H7 (cell line): ENCODE results near the gene PRKRA. TPM values are rescaled to one million over a fixed set of nuclear protein-coding genes. Genes with fewer than 3 reads are reported as not detected.
"Not testable (repeated sequence)": the region's sequence is repeated elsewhere in the genome, so short reads cannot be mapped to it uniquely, and the experiment has no call there.

Experiments used
- DNase-seq: peaks from one replicate; pipeline ENCODE4 v3.0.0; 2012
- H3K27me3 ChIP-seq: 2 replicates; pipeline ENCODE4 v1.6.0; 2011; ENCODE audit warnings: mild to moderate bottlenecking, low read length; ENCODE audit not compliant: control insufficient read depth, insufficient read depth
- H3K36me3 ChIP-seq: replicated peaks from 2 replicates; pipeline ENCODE4 v1.5.1; 2011; ENCODE audit warnings: low read length; ENCODE audit not compliant: control insufficient read depth, insufficient read depth
- H3K4me3 ChIP-seq: 2 replicates; pipeline ENCODE4 v1.5.1; 2011; ENCODE audit warnings: low read depth, mild to moderate bottlenecking, control low read depth, low read length, moderate library complexity; ENCODE audit not compliant: insufficient read depth
- total RNA-seq: library from RNA; depleted of rRNA; stranded (reverse); fragments of >200 nt; shearing (Covaris generic); gene quantifications from 2 replicates; pipeline ENCODE4 v1.2.3, GENCODE V29; 2014

The PRKRA gene
- total RNA-seq, 1 experiment from 2014 or later = 67.2 TPM

DNA sequence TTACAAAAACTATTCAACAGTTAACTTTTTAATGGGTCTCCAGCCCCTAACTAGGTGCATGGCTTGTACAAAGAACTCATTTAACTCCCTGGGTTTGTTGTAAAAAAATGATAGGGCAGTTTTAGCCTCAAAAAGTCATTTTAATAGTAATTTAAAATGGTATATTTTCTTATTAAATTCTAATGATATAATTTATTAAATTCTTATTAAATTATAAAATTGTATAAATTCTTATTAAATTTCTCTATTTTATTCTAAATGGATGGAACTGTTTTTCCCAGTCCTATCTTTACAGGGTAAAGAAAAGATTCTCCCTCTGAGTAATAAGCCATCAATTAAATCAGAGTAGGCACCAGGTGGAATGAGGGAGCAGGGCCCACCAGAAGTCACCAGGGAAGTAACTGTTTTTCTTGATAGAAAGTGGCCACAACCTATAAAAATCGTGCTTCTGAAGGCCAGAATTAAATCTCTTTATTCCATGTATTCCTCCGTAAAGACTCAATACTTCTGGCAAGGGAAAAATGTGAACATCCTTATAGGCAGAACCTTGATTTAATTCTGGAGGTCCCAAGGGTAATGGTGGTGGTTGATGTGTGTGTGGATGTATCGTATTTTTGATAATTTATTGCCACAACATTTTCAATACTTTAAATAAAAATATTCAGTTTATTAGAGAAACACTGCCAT lies 26.6 kb upstream of the PRKRA start:
- H3K4me3 ChIP-seq = peak overlapping the region; percentile 77
- H3K27me3 ChIP-seq = no peaks in the 10 kb centered on the region
- no peaks in the 10 kb centered on the region for H3K36me3 ChIP-seq
- DNase-seq = no peak

DNA sequence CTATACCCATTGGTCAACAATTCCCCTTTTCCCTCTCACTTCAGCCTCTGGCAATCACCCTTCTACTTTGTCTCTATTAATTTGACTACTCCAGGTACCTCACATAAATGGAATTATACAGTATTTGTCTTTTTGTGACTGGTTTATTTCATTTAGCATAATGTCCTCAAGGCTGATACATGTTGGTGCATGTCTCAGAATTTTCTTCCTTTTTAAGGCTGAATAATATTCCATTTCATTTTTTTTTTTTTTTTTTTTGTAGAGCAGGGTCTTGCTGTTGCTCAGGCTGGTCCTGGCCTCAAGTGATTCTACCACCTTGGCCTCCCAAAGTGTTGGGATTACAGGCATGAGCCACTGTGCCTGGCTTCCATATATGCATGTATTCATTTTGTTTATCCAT lies 25.5 kb upstream of the PRKRA start:
- H3K27me3 ChIP-seq = no peaks in the 10 kb centered on the region
- DNase-seq = no peak
- H3K4me3 ChIP-seq = no peak overlapping the region
- no peaks in the 10 kb centered on the region for H3K36me3 ChIP-seq

DNA sequence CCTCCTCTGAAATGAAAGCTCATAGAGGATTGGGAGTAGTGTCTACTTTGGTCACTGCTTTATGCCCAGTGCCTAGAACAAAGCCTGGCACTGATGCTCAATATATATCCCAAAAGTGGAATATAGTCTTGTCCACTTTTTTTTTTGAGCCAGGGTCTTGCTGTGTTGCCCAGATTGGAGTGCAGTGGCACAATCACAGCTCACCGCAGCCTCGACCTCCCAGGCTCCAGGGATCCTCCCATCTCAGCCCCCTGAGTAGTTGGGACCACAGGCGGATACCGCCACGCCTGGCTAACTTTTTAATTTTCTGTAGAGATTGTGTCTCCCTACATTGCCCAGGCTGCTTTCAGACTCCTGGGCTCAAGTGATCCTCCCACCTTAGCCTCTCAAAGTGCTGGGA lies 23.6 kb upstream of the PRKRA start:
- no peaks in the 10 kb centered on the region for H3K36me3 ChIP-seq
- no peak for DNase-seq

DNA sequence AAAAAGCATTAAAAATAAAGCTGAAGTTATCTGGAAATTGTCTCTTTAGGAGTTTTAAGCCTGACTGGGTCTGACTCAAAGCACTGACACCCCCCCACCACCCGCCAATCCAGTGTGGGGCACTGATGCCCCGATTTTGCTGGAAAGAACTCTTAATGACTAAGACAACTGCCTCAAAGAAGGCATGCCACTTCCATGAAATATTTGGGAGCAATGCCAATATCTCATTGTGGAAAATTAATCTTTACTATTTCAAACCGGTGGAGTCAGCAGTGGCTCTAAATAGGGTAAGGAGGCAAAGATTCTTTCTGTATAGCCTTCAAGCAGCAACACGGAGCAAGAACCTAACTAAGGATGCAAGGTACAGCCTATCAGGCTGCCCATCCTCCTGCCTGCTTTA lies 23.0 kb upstream of the PRKRA start:
- H3K4me3 ChIP-seq = no peak overlapping the region
- H3K27me3 ChIP-seq = no peaks in the 10 kb centered on the region
- no peaks in the 10 kb centered on the region for H3K36me3 ChIP-seq
- no peak for DNase-seq

More for the DNA sequence above, 23.6 kb upstream of the PRKRA start:
- Histone ChIP-seq H3K27me3 (no peaks in the 10 kb centered on the region), H3K4me3 (no peak overlapping the region)

DNA sequence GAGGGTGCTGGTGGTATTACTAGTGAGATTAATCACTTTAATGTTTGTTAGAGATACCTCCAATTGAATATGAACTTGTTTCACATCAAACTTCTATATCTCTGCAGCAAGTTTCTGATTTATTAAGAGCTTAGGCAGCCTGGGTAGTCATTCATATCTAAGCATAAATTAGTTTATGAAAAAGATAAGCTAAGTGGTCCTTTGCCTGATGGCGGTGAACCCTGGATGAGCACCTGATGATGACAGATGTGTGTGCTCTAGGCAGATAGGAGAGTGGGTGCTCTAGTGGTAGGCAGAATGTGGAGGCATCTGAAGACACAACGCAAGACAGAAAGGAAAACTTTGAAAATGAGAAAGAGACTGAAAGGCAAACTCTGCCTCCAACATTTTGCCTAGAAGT lies 22.4 kb upstream of the PRKRA start:
- H3K4me3 ChIP-seq = no peak overlapping the region
- H3K27me3 ChIP-seq = no peaks in the 10 kb centered on the region
- no peak for DNase-seq
- H3K36me3 ChIP-seq = no peaks in the 10 kb centered on the region

DNA sequence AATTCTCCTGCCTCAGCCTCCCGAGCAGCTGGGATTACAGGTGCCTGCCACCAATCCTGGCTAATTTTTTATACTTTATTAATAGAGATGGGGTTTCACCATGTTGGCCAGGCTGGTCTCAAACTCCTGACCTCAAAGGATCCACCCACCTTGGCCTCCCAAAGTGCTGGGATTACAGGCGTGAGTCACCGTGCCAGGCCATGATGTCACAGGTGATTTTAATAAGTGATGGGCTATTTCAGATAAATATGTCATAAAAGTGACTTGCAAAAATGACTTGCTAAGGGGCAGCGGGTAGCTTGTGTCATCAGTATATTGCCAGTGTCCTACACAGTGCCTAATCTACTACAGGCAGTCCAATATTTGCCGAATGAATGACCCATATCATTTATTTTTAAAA lies 20.3 kb upstream of the PRKRA start:
- DNase-seq, H3K4me3 ChIP-seq, H3K27me3 ChIP-seq, H3K36me3 ChIP-seq: not testable (repeated sequence)

DNA sequence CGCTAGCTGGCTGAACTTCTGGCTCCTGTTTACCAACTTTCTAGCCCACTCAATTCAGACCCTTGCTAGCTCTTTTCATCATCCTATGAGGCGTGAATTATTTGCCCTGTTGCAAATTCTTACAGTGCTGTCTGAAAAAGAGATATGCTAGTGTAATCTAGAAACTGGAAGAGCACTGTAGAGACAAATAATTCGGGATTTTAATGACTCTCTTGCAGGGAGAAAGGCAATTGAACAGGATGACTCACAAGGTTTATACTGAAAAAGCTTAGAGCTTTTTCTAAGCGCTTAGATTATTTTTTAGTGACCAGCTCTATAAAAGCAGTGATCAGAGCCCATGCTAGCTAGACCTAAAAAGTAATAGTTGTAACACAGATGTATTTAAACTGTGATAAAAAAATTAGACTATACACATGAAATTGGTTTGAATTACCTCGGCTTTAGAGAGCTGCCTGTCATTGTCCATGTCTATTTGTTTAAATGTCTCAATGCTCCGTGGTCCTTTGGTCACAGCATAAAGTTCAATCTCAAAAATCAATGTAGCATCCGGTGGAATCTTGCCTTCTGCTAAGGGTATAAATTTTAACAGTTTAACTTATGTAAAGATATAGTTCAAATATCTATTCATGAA lies 18.4 kb upstream of the PRKRA start:
- no peak overlapping the region for H3K4me3 ChIP-seq
- H3K36me3 ChIP-seq = no peaks in the 10 kb centered on the region
- H3K27me3 ChIP-seq = no peaks in the 10 kb centered on the region
- DNase-seq = no peak

DNA sequence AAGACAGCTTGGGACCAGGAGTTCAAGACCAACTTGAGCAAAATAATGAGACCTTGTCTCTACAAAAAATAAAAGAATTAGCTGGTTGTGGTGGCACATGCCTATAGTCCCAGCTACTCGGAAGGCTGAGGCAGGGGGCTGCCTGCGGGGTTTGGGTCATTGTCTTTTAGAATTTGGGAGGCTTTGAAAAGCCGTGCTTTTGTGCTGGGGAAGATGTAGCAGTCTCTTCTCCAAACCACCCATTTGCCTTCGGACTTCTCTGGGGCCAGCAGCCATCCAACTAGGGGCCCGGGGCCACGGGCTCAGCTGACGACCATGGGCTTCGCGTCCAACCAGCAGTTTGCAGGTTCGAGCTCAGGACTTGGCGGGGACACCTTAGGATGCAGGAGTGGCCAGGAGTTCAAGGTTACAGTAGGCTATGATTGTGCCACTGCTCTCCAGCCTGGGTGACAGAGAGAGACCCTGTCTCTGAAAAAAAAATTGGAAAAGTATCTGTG lies 6.5 kb upstream of the PRKRA start:
- Histone ChIP-seq H3K4me3 (no peak overlapping the region), H3K36me3 (no peaks in the 10 kb centered on the region), H3K27me3 (no peaks in the 10 kb centered on the region)
- peak; percentile 23 for DNase-seq

DNA sequence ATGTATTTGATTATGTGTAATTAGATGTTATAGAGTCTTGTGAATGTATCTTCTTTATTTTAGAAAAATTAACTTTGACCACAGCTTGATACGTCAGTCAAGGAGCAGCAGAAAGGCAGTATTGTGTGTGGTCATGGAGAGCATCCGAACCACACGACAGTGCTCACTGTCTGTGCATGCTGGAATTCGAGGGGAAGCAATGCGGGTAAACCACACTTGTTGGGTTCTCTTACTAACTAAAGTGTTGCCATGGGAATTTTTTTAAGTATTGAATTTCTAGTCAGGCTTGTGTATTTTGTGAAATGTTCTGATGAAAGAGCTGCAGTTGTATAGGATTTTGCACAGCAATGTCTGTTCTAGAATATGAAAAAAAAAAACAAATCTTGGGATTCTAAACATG lies 5.0 kb upstream of the PRKRA start:
- Histone ChIP-seq H3K27me3 (no peaks in the 10 kb centered on the region), H3K4me3 (no peak overlapping the region), H3K36me3 (no peaks in the 10 kb centered on the region)
- no peak for DNase-seq

DNA sequence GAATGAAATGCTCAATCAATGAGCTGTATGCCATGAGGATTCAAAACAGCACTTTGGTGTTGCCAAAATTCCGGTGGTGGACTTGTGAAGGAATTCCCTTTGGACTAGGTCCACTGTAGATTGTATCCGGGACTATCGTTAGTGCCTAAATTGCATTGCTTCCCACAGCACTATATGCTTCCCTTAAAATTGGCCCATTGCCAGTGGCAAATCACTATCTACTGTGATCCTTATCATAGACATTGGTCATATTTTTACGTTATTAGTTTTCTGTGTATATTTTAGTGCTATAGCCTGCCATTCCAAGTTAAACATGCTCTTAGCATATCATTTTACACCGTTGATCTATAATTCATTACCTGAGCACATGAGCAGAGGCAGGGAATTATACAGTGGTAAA lies 1.9 kb upstream of the PRKRA start:
- H3K4me3 ChIP-seq = no peak overlapping the region
- H3K27me3 ChIP-seq = no peaks in the 10 kb centered on the region
- DNase-seq = no peak
- peaks cover 5% of the 10 kb centered on the region for H3K36me3 ChIP-seq

DNA sequence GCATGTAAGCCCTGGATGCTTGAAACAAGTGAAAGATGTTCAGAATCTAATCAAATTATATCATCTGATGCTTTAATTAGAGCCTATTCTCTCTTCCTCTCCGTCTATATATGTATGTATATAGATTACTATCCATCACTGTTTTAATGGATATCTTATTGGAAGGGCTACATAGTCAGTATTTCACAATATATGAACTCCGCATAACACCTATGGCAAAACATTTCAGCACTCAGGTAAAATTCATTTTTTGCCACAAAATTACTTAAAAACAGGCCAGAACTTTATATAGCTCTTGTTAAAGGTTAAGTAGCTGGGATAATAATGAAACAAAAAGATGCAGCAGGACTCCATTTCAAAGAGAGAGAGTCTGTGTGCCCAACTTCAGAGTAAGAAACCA lies 1.4 kb upstream of the PRKRA start:
- Histone ChIP-seq H3K27me3 (no peaks in the 10 kb centered on the region), H3K4me3 (no peak overlapping the region), H3K36me3 (peaks cover 8% of the 10 kb centered on the region)
- no peak for DNase-seq

DNA sequence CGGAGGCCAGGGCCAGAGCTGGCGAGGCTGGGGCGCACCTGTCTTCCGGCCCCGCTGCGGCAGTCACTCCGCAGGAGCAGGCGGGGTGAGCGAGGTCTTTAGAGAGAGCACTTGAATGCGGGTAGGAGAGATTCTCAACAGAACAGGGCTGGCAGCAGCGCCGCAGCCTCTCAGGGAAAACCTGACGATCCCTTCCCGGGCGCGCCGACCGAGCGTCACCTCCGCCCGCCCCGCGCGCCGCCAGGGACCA lies 526 bp downstream of the PRKRA start:
- Histone ChIP-seq H3K36me3 (peaks cover 13% of the 10 kb centered on the region), H3K27me3 (no peaks in the 10 kb centered on the region), H3K4me3 (peak overlapping the region; percentile 98)
- no peak for DNase-seq

DNA sequence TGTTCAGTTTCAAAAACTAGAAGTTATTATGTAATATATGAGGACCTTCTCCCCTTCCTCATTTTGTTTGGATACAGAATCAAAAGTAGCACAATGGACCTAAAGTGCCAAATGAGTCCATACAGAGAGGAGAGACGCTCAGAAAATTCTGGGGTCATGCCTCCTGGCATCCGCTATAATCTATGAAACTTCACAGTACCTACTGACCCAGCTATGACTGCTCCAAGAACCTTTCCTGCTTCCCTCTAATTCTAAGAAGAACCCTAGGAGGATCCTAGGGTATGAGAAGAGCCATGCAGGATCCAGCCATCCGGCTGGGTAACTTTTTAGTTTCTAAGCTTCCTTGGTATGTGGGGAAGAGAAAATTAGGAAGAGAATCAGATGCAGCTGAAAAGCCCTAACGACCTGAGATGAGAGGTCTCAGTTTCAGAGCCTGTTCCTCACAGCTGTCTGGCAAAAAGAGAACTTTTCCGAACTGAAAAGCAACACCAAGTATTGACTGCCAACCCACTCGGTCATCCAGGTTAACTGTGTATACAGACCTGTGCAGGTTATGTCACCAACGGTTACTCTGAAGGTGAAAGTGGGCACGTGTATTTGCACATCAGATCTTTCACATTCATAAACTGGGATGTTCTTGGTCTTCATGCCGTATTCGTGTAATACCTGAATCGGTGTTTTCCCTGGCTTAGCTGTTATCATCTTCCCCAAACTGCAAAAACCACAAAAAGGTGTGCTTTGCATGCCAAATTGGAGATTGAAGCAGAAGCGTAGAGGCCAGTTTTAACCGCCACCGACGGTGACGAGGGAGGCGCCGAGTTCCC lies 1.1 kb downstream of the PRKRA start:
- DNase-seq = no peak

DNA sequence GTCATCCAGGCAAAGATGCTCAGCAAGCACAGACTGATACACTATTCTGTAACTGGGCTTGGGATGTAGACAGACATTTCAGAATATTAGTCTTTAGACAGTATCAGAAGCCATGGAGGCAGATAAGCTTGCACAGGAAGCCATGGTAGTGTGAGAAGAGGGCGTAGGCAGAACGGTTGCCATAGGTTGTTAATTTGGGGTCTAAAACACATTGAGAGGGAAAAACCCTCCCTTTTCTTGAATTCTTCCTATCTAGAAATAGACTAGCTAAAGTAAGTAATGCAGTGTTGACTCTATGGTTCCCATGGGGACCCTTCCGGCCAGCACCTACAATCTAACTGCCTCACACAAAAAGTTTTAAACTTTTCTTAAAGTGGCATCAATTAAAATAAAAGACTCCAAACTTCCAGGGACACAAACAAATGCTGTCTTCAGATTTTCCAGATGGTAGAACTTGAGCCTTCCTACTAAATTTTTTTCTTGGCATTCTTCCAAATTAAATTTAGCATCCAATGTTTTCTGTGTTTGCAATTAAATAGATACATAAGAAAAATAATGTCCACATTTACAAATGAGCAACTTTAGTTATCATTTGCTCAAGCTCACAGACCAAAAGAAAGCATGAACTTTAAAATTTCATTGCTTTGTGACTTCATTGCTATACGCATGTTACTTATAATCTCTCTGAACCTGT lies 1.9 kb downstream of the PRKRA start:
- Histone ChIP-seq H3K4me3 (no peak overlapping the region), H3K36me3 (peaks cover 13% of the 10 kb centered on the region), H3K27me3 (no peaks in the 10 kb centered on the region)
- DNase-seq = no peak

More for the DNA sequence above, 1.1 kb downstream of the PRKRA start:
- Histone ChIP-seq H3K4me3 (peak overlapping the region; percentile 98), H3K27me3 (no peaks in the 10 kb centered on the region), H3K36me3 (peaks cover 13% of the 10 kb centered on the region)
